Measurements from ENCODE around the gene SCYGR1.

DNA sequence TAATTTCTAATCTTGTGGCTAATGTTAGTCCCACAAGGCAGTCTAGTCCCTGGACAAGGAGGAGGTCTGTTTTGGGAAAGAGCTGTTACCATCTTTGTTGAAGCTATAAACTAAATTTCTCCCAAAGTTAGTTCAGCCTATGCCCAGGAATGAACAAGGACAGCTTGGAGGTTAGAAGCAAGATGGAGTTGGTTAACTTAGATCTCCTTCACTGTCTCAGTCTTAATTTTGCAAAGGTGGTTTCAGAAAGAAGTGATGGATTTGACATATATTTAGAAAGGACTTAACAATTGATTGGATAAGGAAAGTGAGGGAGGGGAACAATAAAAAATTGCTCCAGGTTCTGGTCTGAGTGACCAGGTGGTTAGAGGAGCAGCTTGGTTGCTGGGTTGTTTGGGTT lies 14.6 kb upstream of the SCYGR1 start:
- TF ChIP-seq, protein P1, sequence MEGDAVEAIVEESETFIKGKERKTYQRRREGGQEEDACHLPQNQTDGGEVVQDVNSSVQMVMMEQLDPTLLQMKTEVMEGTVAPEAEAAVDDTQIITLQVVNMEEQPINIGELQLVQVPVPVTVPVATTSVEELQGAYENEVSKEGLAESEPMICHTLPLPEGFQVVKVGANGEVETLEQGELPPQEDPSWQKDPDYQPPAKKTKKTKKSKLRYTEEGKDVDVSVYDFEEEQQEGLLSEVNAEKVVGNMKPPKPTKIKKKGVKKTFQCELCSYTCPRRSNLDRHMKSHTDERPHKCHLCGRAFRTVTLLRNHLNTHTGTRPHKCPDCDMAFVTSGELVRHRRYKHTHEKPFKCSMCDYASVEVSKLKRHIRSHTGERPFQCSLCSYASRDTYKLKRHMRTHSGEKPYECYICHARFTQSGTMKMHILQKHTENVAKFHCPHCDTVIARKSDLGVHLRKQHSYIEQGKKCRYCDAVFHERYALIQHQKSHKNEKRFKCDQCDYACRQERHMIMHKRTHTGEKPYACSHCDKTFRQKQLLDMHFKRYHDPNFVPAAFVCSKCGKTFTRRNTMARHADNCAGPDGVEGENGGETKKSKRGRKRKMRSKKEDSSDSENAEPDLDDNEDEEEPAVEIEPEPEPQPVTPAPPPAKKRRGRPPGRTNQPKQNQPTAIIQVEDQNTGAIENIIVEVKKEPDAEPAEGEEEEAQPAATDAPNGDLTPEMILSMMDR (IDR thresholded peaks at IDR 0.05 in 4 of 5, conservative IDR thresholded peaks at IDR 0.05 in 1 of 5): no peak
- TF ChIP-seq POLR2A (IDR thresholded peaks at IDR 0.05): no peak
